WTC11 (cell line): ENCODE data around the gene KIF5C. TPM values are rescaled to one million over a fixed set of nuclear protein-coding genes. Genes with fewer than 3 reads are reported as not detected.

Experiments
- ATAC-seq: fragments of 200-7000 bp; cut with Tn5 transposase; 2 replicates; pipeline ENCODE4 v1.10.0; 2021; ENCODE audit warnings: mild to moderate bottlenecking, moderate library complexity
- CTCF ChIA-PET: fragments of 300-600 bp; sonication (Branson Sonifier 250); formaldehyde crosslinking; loops from one replicate; lab custom pipeline; 2021; ENCODE audit warnings: antibody characterized with exemption; lab: Charles Lee
- POLR2A ChIA-PET: fragments of 350-600 bp; sonication (Branson Sonifier 250); formaldehyde crosslinking; loops from one replicate; lab custom pipeline; 2021; ENCODE audit warnings: antibody characterized with exemption; lab: Charles Lee
- DNase-seq: peaks from one replicate; pipeline ENCODE4 v3.0.0; 2021; ENCODE audit warnings: low spot score
- H3K27ac Mint-ChIP-seq: 2 replicates; pipeline ENCODE4 v1.8.0; 2021; ENCODE audit warnings: mixed read lengths
- H3K27me3 Mint-ChIP-seq: 2 replicates; pipeline ENCODE4 v1.8.0; 2021; ENCODE audit warnings: low read depth, mild to moderate bottlenecking, moderate library complexity, mixed read lengths
- H3K36me3 Mint-ChIP-seq: 2 replicates; pipeline ENCODE4 v1.8.0; 2021; ENCODE audit warnings: mixed read lengths
- H3K4me1 Mint-ChIP-seq: 2 replicates; pipeline ENCODE4 v1.8.0; 2022; ENCODE audit warnings: mixed read lengths
- H3K4me3 Mint-ChIP-seq: 2 replicates; pipeline ENCODE4 v1.8.0; 2021; ENCODE audit warnings: mild to moderate bottlenecking, moderate library complexity, mixed read lengths
- H3K9me3 Mint-ChIP-seq: 2 replicates; pipeline ENCODE4 v1.8.0; 2021; ENCODE audit warnings: mixed read lengths
- ATF1 ChIP-seq: sonication (generic); formaldehyde crosslinking; IDR thresholded peaks from 2 replicates; pipeline ENCODE4 v1.8.1; 2023; ENCODE audit warnings: mild to moderate bottlenecking, moderate library complexity, missing genetic modification reagents
- ATF6 ChIP-seq: sonication (generic); formaldehyde crosslinking; IDR thresholded peaks from 2 replicates; pipeline ENCODE4 v1.8.1; 2023; ENCODE audit warnings: mild to moderate bottlenecking, missing genetic modification reagents
- CDX4 ChIP-seq: fragments of 250-450 bp; sonication (Bioruptor Pico); IDR thresholded peaks from 2 replicates; pipeline ENCODE4 v1.9.0; 2021; ENCODE audit warnings: moderate library complexity, mild to moderate bottlenecking, inconsistent platforms, borderline replicate concordance
- CREB1 ChIP-seq: sonication (generic); formaldehyde crosslinking; IDR thresholded peaks from 2 replicates; pipeline ENCODE4 v1.8.0; 2023; ENCODE audit warnings: mild to moderate bottlenecking, missing genetic modification reagents
- ELF4 ChIP-seq: sonication (generic); formaldehyde crosslinking; IDR thresholded peaks from 2 replicates; pipeline ENCODE4 v1.8.1; 2022; ENCODE audit warnings: low read depth, mild to moderate bottlenecking, moderate library complexity, missing genetic modification reagents
- FOXK1 ChIP-seq: sonication (generic); formaldehyde crosslinking; IDR thresholded peaks from 2 replicates; pipeline ENCODE4 v1.8.0; 2022; ENCODE audit warnings: mild to moderate bottlenecking, moderate library complexity, missing genetic modification reagents
- KAT7 ChIP-seq: sonication (generic); formaldehyde crosslinking; IDR thresholded peaks from 2 replicates; pipeline ENCODE4 v1.8.1; 2023; ENCODE audit warnings: missing genetic modification reagents, mild to moderate bottlenecking, borderline replicate concordance
- MAX ChIP-seq: sonication (generic); formaldehyde crosslinking; IDR thresholded peaks from 2 replicates; pipeline ENCODE4 v1.8.0; 2022; ENCODE audit warnings: mild to moderate bottlenecking, missing genetic modification reagents
- MLX ChIP-seq: sonication (generic); formaldehyde crosslinking; IDR thresholded peaks from 2 replicates; pipeline ENCODE4 v1.8.1; 2023; ENCODE audit warnings: mild to moderate bottlenecking, missing genetic modification reagents, moderate library complexity
- NFE2L1 ChIP-seq: sonication (generic); formaldehyde crosslinking; IDR thresholded peaks from 2 replicates; pipeline ENCODE4 v1.8.1; 2023; ENCODE audit warnings: missing genetic modification reagents
- RELA ChIP-seq: sonication (generic); formaldehyde crosslinking; IDR thresholded peaks from 2 replicates; pipeline ENCODE4 v1.8.1; 2022; ENCODE audit warnings: missing genetic modification reagents, mild to moderate bottlenecking, borderline replicate concordance
- RORB ChIP-seq: fragments of 250-450 bp; sonication (Bioruptor Pico); IDR thresholded peaks from 2 replicates; pipeline ENCODE4 v1.9.0; 2021; ENCODE audit warnings: mild to moderate bottlenecking
- SMAD4 ChIP-seq: sonication (generic); formaldehyde crosslinking; IDR thresholded peaks from 2 replicates; pipeline ENCODE4 v1.8.0; 2022; ENCODE audit warnings: mild to moderate bottlenecking, missing genetic modification reagents
- ZBTB43 ChIP-seq: sonication (generic); formaldehyde crosslinking; IDR thresholded peaks from 2 replicates; pipeline ENCODE4 v1.8.1; 2023; ENCODE audit warnings: mild to moderate bottlenecking, missing genetic modification reagents
- ZMAT4 ChIP-seq: fragments of 250-450 bp; sonication (Bioruptor Pico); IDR thresholded peaks from 2 replicates; pipeline ENCODE4 v1.9.0; 2021; ENCODE audit warnings: mild to moderate bottlenecking
- ZNF263 ChIP-seq: sonication (generic); formaldehyde crosslinking; IDR thresholded peaks from 2 replicates; pipeline ENCODE4 v1.8.1; 2022; ENCODE audit warnings: low read depth, mild to moderate bottlenecking, moderate library complexity, missing genetic modification reagents
- ZNF281 ChIP-seq: sonication (generic); formaldehyde crosslinking; IDR thresholded peaks from 2 replicates; pipeline ENCODE4 v1.8.0; 2023; ENCODE audit warnings: mild to moderate bottlenecking, missing genetic modification reagents
- ZNF671 ChIP-seq: fragments of 250-450 bp; sonication (Bioruptor Pico); IDR thresholded peaks from 2 replicates; pipeline ENCODE4 v1.8.0; 2021; ENCODE audit warnings: mild to moderate bottlenecking
- total RNA-seq: library from RNA; stranded (reverse); gene quantifications from 3 replicates; pipeline ENCODE4 v1.2.3, GENCODE V29; 2021

KIF5C gene
- total RNA-seq, 1 experiment from 2014 or later, result 73.5 TPM

- TF ChIP-seq ELF4 (no peak), MAX (CRISPR knock-in tag) (no peak), SMAD4 (no peak), ZBTB43 (CRISPR knock-in tag) (no peak), FOXK1 (CRISPR knock-in tag) (no peak), ZNF281 (CRISPR knock-in tag) (no peak), ATF6 (CRISPR knock-in tag) (no peak)
Measured at GRCh38 chr2:148939271-148939670, 64.2 kb downstream of the KIF5C start (continued).

- ChIA-PET CTCF (no interaction called here), POLR2A (interaction anchor here (0.6 kb wide), 1 partner anchor 229 kb away, joined by 3 read pairs; no protein-coding TSS in a partner anchor)
- DNase-seq, result no peak
- H3K4me3 Mint-ChIP-seq, result no peak overlapping the region
- H3K27ac Mint-ChIP-seq, result no peak overlapping the region
- H3K9me3 Mint-ChIP-seq, result no peaks in the 10 kb centered on the region
- ATAC-seq, result no peak
- TF ChIP-seq ZNF671 (CRISPR knock-in tag) (no peak), FOXK1 (CRISPR knock-in tag) (no peak), ZNF263 (CRISPR knock-in tag) (no peak), CREB1 (CRISPR knock-in tag) (no peak), NFE2L1 (CRISPR knock-in tag) (no peak), CDX4 (CRISPR knock-in tag) (no peak), MLX (CRISPR knock-in tag) (no peak), RELA (CRISPR knock-in tag) (no peak), ZMAT4 (CRISPR knock-in tag) (no peak), ATF1 (no peak), KAT7 (CRISPR knock-in tag) (no peak), RORB (CRISPR knock-in tag) (no peak)
- TF ChIP-seq, all 79 proteins: peak for 0
- no peaks in the 10 kb centered on the region for H3K27me3 Mint-ChIP-seq
- 0 out of 2 replicates have a peak, but pooled peaks cover 2% of the 10 kb centered on the region for H3K4me1 Mint-ChIP-seq
- H3K36me3 Mint-ChIP-seq, result peaks cover 28% of the 10 kb centered on the region
Measured at GRCh38 chr2:148943097-148943496, 68.1 kb downstream of the KIF5C start.
